GM10266 (cell line): Measurements from ENCODE around the gene PHACTR3.

ENCODE experiments used
- DNase-seq: peaks from one replicate; pipeline ENCODE4 v3.0.0; 2012; ENCODE audit errors: extremely low spot score
- TF ChIP-seq, protein P1 (sequence below): IDR thresholded peaks from 2 replicates; pipeline ENCODE4 v1.5.1; 2012; ENCODE audit warnings: mild to moderate bottlenecking, low read depth; ENCODE audit not compliant: control insufficient read depth, insufficient read depth; ENCODE audit errors: missing control alignments

Gene PHACTR3

GRCh38 chr20:59733351-59733750 lies 129.0 kb downstream of the PHACTR3 start:
- TF ChIP-seq, protein P1, sequence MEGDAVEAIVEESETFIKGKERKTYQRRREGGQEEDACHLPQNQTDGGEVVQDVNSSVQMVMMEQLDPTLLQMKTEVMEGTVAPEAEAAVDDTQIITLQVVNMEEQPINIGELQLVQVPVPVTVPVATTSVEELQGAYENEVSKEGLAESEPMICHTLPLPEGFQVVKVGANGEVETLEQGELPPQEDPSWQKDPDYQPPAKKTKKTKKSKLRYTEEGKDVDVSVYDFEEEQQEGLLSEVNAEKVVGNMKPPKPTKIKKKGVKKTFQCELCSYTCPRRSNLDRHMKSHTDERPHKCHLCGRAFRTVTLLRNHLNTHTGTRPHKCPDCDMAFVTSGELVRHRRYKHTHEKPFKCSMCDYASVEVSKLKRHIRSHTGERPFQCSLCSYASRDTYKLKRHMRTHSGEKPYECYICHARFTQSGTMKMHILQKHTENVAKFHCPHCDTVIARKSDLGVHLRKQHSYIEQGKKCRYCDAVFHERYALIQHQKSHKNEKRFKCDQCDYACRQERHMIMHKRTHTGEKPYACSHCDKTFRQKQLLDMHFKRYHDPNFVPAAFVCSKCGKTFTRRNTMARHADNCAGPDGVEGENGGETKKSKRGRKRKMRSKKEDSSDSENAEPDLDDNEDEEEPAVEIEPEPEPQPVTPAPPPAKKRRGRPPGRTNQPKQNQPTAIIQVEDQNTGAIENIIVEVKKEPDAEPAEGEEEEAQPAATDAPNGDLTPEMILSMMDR, result no peak
- DNase-seq, result no peak

DNA sequence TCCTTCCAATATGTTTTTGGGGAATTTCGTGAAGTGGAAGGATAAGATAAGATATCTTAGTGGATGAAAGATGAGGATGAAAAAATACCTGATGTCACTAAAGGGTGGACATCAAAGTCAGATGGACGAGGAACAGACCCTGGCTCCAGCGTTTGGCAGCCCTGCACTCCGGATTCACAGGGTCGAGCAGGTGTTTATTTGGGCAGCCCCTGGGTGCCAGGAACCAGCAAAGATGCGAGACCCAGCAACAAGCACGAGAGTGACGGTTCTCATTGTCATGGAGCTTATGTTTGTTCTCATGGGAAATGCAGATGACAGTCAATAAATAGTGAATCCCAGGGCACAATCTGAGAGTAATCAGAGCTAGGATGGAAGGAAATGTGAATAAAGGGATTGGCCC lies 131.1 kb downstream of the PHACTR3 start:
- TF ChIP-seq, protein P1, result no peak
- DNase-seq, result no peak

DNA sequence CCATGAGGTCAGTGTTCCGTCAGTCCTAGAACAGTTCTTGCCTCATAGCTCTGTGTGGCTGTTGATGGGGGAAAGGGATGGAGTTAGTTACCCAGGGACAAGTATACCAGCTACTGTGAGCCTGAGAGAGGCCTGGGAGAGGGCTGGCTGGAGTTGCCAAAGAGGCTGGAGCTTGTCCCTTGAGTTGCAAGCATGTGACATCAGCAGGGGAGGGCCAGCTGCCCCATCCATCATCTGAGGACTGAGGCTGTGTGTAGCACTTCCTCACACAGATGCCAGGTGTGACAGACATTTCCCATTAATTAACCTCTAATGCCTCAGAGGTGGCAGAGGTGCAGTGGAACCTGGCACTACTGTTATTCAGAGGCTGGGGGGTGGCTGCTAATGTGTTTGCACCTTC lies 131.6 kb downstream of the PHACTR3 start:
- TF ChIP-seq, protein P1, result no peak
- DNase-seq, result no peak

DNA sequence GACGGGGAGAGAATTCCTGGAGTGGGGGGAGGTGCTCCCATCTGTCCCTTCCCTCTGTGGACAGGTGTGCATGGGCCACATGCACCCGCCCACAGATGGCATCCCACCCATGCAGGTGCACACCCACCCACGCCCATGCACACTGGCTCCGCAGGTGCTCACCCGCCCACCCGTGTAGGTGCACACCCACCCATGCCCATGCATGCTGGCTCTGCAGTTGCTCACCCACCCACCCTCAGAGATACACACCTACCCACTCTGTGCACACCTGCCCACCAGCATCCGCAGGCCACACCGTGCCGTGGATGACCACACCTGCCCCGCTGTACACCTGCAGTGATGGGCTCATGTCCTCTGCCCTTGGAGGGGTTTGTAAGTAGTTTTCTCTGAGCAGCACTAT lies 132.0 kb downstream of the PHACTR3 start:
- TF ChIP-seq, protein P1, result no peak

DNA sequence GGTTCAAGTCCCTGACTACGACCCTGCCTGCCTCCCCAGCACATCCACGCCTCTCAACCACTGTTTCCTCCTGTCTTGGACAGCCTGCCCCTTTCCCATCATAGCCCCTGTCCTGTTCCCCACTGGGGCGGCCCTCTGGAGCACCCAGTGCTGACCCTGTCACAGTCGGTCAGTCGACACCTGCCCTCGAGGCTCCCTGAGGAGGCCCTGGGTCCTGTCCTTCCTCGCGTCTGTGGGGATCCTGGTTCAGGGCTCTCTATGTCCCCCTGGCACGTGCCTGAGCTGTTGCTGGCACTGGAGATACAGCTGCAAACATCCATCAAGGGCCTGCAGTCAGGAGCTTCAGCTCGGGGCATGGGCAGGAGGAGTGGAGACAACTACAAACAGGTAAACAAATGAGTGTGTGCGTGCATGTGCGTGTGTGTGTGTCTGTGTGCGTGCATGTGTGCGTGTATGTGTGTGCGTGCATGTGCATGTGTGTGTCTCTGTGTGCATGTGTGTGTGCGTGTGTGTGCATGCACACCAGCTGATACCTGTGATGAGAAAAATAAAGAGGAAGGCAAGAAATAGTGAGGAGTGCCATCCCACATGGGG lies 132.8 kb downstream of the PHACTR3 start:
- DNase-seq, result no peak
- TF ChIP-seq, protein P1, result no peak

More for the DNA sequence above, 132.0 kb downstream of the PHACTR3 start:
- no peak for DNase-seq

- no peak for DNase-seq
- TF ChIP-seq, protein P1, result no peak
These were observed 133.5 kb downstream of the PHACTR3 start for GRCh38 chr20:59737816-59738215.

DNA sequence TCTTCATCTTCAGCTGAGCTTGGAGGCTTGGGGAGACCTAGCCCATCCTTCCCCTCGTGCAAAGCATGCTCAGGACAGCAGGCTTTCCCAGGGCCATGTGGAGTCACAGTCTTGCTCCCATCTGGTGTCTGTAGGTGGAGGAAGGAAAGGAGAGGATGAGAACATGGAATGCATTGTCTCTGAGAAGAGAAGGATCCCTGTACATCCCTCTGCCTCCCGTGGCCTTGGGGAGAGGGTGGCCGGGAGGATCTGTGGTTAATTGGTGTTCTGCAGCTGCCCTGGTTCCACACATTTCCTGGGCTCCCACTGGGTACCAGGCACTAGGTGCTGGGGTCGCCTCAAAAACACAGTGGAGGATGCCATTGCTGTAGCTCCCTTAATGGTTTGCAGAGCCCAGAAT lies 134.5 kb downstream of the PHACTR3 start:
- no peak for DNase-seq
- TF ChIP-seq, protein P1, result no peak
